GM12864 (cell line): ENCODE measurements around the gene MBOAT2.

ENCODE experiments used
- DNase-seq: peaks from one replicate; pipeline ENCODE4 v3.0.0-alpha.2; 2011; ENCODE audit warnings: low read depth
- H3K4me3 ChIP-seq: 2 replicates; pipeline ENCODE4 v1.5.1; 2011; ENCODE audit warnings: mild to moderate bottlenecking, low read depth, low read length, control low read depth
- TF ChIP-seq, protein P1 (sequence below): IDR thresholded peaks from 2 replicates; pipeline ENCODE4 v1.5.1; 2011; ENCODE audit warnings: low read depth, mild to moderate bottlenecking, moderate library complexity, low read length, control low read depth, inconsistent platforms; ENCODE audit errors: missing control alignments

The MBOAT2 gene

GRCh38 chr2:8827729-8828128 lies 175.8 kb downstream of the MBOAT2 start:
- no peak overlapping the region for H3K4me3 ChIP-seq
- DNase-seq, result no peak
- TF ChIP-seq, protein P1, sequence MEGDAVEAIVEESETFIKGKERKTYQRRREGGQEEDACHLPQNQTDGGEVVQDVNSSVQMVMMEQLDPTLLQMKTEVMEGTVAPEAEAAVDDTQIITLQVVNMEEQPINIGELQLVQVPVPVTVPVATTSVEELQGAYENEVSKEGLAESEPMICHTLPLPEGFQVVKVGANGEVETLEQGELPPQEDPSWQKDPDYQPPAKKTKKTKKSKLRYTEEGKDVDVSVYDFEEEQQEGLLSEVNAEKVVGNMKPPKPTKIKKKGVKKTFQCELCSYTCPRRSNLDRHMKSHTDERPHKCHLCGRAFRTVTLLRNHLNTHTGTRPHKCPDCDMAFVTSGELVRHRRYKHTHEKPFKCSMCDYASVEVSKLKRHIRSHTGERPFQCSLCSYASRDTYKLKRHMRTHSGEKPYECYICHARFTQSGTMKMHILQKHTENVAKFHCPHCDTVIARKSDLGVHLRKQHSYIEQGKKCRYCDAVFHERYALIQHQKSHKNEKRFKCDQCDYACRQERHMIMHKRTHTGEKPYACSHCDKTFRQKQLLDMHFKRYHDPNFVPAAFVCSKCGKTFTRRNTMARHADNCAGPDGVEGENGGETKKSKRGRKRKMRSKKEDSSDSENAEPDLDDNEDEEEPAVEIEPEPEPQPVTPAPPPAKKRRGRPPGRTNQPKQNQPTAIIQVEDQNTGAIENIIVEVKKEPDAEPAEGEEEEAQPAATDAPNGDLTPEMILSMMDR, result no peak

- TF ChIP-seq, protein P1, result no peak
- DNase-seq, result no peak
- no peak overlapping the region for H3K4me3 ChIP-seq
Measured at GRCh38 chr2:8822218-8822617, 181.3 kb downstream of the MBOAT2 start.

DNA sequence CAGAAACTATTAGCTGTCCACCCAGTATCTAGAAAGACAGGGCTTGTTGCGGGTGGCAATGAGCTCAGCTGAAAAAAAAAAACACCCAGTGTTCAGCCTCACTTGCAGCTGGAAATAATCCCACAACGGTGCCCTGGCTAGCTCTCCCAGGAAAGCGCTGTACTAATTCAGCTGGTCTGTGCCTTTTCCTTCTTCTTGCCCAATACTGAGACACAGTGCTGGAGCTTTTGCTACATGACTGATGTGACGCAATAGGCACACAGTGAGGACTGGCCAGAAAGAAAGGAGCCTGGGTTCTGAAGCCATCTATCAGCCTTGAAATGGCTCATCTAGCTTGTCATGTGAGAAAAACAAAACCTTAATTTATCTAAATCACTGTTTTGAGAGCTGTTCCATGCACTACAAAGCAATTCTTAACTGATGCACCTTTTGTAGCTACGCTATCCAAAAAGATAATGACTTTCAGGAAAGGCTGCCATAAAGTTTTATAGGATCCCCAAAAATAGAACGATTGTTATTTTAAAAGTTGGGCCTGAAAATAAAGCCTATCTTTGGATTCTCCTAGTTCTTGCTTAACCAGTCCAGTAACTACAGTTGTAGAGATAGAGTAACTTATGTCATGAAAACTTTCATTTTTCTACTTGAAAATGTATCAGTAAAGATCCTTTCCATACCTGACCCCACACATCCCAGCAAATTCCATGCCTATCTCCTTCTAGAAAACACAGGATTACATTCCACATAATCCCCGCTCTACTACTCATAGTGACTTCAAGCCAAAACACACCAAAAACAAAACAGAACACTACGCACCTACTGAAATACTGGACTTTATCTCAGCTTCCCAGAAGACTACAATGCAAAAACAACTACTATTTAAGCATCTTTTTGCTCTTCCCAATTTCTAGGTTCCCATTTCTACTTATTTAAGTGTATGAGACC lies 181.9 kb downstream of the MBOAT2 start:
- TF ChIP-seq, protein P1, result no peak
- no peak overlapping the region for H3K4me3 ChIP-seq
- DNase-seq, result no peak

GRCh38 chr2:8819948-8820347 lies 183.5 kb downstream of the MBOAT2 start:
- H3K4me3 ChIP-seq, result no peak overlapping the region
- DNase-seq, result no peak
- TF ChIP-seq, protein P1, result no peak

DNA sequence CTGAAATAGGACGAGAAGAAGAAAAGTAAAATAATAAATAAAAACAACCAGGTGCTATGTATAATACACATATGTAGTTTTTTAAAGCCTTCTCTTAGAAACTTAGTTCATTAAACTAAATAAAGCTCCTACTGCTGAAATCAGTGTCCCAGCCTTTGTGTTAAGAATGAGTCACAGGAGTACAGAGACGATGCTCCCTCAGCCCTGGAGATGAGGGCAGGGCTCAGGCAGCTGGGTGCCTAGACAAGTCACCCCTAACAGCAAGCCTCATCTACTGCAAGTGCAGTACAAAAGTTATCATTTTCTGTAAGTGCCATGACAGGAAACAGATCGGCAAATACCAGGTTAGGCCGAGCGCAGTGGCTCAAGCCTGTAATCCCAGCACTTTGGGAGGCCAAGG lies 184.3 kb downstream of the MBOAT2 start:
- H3K4me3 ChIP-seq, result no peak overlapping the region
- TF ChIP-seq, protein P1, result no peak
- no peak for DNase-seq

GRCh38 chr2:8817221-8817620 lies 186.3 kb downstream of the MBOAT2 start:
- DNase-seq, result no peak
- TF ChIP-seq, protein P1, result no peak
- H3K4me3 ChIP-seq, result no peak overlapping the region
